ENCODE data around the gene XBP1.

- TF ChIP-seq, protein P1, sequence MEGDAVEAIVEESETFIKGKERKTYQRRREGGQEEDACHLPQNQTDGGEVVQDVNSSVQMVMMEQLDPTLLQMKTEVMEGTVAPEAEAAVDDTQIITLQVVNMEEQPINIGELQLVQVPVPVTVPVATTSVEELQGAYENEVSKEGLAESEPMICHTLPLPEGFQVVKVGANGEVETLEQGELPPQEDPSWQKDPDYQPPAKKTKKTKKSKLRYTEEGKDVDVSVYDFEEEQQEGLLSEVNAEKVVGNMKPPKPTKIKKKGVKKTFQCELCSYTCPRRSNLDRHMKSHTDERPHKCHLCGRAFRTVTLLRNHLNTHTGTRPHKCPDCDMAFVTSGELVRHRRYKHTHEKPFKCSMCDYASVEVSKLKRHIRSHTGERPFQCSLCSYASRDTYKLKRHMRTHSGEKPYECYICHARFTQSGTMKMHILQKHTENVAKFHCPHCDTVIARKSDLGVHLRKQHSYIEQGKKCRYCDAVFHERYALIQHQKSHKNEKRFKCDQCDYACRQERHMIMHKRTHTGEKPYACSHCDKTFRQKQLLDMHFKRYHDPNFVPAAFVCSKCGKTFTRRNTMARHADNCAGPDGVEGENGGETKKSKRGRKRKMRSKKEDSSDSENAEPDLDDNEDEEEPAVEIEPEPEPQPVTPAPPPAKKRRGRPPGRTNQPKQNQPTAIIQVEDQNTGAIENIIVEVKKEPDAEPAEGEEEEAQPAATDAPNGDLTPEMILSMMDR (IDR thresholded peaks at IDR 0.05; ENCODE audit: low read depth, low read length) = no peak
- TF ChIP-seq POLR2A (IDR thresholded peaks at IDR 0.05; ENCODE audit: extremely low read depth, insufficient read length) = no peak
Measured at GRCh38 chr22:28799606-28800307, 612 bp downstream of the XBP1 start.

Measured in NB4 (cell line).